Posterior vena cava (tissue), 2 donors: ENCODE measurements around the gene TMEM80. TPM values are rescaled to one million over a fixed set of nuclear protein-coding genes. Genes with fewer than 3 reads are reported as not detected.

Experiments used
- DNase-seq: peaks from one replicate; pipeline ENCODE4 v3.0.0-alpha.2; 2020; ENCODE audit warnings: low spot score
- intact Hi-C, 2 donors: fragments of 100-400 bp; cut with DNase I; formaldehyde crosslinking; loops; one replicate each; pipeline versions ENCODE4 v1.14.1 to v1.14.2; 2022 to 2023
- total RNA-seq, 2 donors: library from RNA; stranded (reverse); fragmentation: NEBNext Ultra II Directional; extraction: Animal tissue kit (Norgen Biotek cat#: 25700); gene quantifications; one replicate each; pipeline ENCODE4 v1.2.1, GENCODE V29; 2021
- donor health status: DM: yes; HTN: yes; CAD: no.
- donor health status: DM: yes; HTN: yes; CAD: no.

Gene TMEM80
- total RNA-seq, 2 donors from 2014 or later: 13.5 to 19.3 TPM

DNA sequence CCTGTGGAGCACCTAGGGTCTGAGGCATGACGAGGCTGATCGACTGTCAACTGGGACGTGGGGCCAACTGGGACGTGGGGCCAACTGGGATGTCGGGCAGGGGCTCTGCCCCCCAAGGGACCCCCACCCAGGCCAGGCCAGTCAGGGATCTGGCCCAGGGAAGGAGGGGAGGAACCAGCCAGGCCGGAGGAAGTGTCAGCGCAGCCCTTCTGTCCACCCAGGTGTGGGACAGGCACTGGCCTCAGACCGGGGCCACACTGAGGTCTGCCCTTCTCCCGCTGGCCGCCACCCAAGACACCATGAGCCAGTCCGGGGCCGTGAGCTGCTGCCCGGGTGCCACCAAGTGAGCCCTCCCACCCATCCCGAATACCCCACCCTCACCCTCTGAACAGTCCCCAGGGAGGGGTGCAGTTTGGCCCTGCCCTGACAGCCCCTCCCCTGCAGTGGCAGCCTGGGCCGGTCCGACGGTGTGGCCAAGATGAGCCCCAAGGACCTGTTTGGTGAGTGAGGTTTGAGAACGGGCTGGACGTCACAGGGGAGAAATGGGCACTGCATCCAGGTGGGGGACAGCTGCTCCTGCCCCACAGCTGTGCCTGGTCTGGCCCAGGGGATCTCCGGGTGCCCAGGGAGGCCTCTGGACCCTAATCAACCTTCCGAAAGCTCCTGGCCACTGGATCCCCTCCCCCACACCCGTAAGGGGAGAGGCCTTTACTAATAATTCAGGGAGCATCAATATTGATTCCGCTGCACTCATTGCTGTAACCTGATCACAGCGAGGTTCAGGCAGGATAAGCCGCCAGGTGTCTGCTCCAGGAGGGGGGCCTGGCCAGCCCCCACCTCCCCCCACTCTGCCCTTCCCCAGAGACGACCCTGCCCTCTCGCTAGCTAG is 13.7 kb downstream of the TMEM80 start:
- intact Hi-C loops: no loop called here

GRCh38 chr11:714436-714835 is 18.8 kb downstream of the TMEM80 start:
- DNase-seq: no peak
- intact Hi-C loops: no loop called here

More for the DNA sequence above, 13.7 kb downstream of the TMEM80 start:
- DNase-seq: no peak

GRCh38 chr11:719214-720016 is 23.8 kb downstream of the TMEM80 start:
- intact Hi-C loops: loop anchor here (5.0 to 10.0 kb wide), 3 partner anchors 55 to 165 kb away; no protein-coding TSS in a partner anchor
- no peak for DNase-seq

DNA sequence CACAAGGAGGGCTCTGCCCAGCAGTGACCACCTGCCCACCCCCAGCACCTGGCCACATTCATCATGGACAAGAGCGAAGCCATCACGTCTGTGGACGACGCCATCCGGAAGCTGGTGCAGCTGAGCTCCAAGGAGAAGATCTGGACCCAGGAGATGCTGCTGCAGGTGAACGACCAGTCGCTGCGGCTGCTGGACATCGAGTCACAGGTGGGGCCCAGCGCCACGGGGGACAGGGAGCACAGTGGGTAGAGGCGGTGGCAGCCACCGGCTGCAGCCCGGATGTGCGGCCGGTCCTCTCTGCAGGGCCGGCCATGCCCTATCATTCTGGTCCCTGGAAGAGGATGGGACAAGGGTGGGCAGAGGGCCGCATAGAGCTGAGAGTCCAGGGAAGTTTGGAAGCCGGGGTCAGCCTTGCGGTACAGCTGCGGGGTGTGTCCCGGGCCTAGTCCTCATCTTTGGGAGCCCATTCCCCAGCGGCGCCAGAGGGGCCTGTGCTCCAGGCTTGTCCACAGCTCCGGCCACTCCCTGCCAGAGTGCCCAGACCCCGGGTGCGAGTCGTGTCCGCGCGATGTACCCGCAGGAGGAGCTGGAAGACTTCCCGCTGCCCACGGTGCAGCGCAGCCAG is 24.5 kb downstream of the TMEM80 start:
- no peak for DNase-seq
- intact Hi-C loops: loop anchor here (5.0 to 10.0 kb wide), 3 partner anchors 55 to 165 kb away; no protein-coding TSS in a partner anchor

DNA sequence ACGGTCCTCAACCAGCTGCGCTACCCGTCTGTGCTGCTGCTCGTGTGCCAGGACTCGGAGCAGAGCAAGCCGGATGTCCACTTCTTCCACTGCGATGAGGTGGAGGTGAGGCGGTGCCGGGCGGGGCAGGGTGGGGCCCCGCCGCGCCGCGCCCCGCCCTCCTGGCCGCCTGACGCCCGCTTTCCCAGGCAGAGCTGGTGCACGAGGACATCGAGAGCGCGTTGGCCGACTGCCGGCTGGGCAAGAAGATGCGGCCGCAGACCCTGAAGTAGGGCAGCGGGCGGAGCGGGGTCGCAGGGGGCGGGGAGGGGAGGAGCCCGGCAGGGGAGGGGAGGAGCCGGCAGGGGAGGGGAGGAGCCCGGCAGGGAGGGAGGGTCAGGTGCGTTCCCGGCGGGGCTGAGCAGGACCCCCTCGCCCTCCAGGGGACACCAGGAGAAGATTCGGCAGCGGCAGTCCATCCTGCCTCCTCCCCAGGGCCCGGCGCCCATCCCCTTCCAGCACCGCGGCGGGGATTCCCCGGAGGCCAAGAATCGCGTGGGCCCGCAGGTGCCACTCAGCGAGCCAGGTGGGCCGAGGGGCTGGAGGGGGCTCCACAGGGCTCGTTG is 25.1 kb downstream of the TMEM80 start:
- intact Hi-C loops: loop anchor here (5.0 to 10.0 kb wide), 3 partner anchors 56 to 166 kb away; no protein-coding TSS in a partner anchor
- DNase-seq: no peak

- no peak for DNase-seq
- intact Hi-C loops: loop anchor here (5.0 to 10.0 kb wide), 3 partner anchors 56 to 166 kb away; no protein-coding TSS in a partner anchor
Observed at GRCh38 chr11:721247-721740, 25.7 kb downstream of the TMEM80 start.

- intact Hi-C loops: loop anchor here (5.0 to 10.0 kb wide), 3 partner anchors 57 to 167 kb away; no protein-coding TSS in a partner anchor
- DNase-seq: peak; percentile 88
Observed at GRCh38 chr11:721741-722345, 26.2 kb downstream of the TMEM80 start.

DNA sequence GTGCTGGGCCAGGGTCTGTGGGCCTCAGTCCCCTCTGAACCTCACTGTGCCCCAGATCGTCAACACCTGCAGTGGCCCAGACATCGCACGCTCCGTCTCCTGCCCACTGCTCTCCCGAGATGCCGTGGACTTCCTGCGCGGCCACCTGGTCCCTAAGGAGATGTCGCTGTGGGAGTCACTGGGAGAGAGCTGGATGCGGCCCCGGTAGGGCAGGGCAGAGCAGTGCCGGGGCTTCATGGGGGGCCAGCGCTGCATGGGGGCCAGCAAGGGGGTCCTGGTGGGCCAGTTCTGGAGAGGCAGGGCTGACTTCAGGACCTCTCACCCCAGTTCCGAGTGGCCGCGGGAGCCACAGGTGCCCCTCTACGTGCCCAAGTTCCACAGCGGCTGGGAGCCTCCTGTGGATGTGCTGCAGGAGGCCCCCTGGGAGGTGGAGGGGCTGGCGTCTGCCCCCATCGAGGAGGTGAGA is 26.8 kb downstream of the TMEM80 start:
- intact Hi-C loops: loop anchor here (5.0 to 10.0 kb wide), 3 partner anchors 58 to 168 kb away; no protein-coding TSS in a partner anchor

GRCh38 chr11:723120-723883 is 27.7 kb downstream of the TMEM80 start:
- intact Hi-C loops: loop anchor here (5.0 to 10.0 kb wide), 3 partner anchors 59 to 169 kb away; no protein-coding TSS in a partner anchor
- DNase-seq: no peak

More for the DNA sequence above, 26.8 kb downstream of the TMEM80 start:
- DNase-seq: no peak

GRCh38 chr11:724049-724777 is 28.6 kb downstream of the TMEM80 start:
- DNase-seq: no peak
- intact Hi-C loops: loop anchor here (5.0 to 10.0 kb wide), 3 partner anchors 59 to 169 kb away; no protein-coding TSS in a partner anchor

- no peak for DNase-seq
- intact Hi-C loops: loop anchor here (5.0 to 10.0 kb wide), 3 partner anchors 60 to 170 kb away; no protein-coding TSS in a partner anchor
Observed at GRCh38 chr11:724778-725386, 29.3 kb downstream of the TMEM80 start.

GRCh38 chr11:725624-726202 is 30.1 kb downstream of the TMEM80 start:
- no peak for DNase-seq
- intact Hi-C loops: loop anchor here (10.0 kb wide), 2 partner anchors 61 to 171 kb away; no protein-coding TSS in a partner anchor

- intact Hi-C loops: loop anchor here (10.0 kb wide), 2 partner anchors 62 to 172 kb away; no protein-coding TSS in a partner anchor
- DNase-seq: peak; percentile 90
Observed at GRCh38 chr11:726278-727220, 30.9 kb downstream of the TMEM80 start.

GRCh38 chr11:727281-727701 is 31.7 kb downstream of the TMEM80 start:
- DNase-seq: peak; percentile 80
- intact Hi-C loops: loop anchor here (10.0 kb wide), 2 partner anchors 62 to 172 kb away; no protein-coding TSS in a partner anchor
